Progenitor cell of endocrine pancreas (in vitro differentiated cells): ENCODE measurements around the gene DCUN1D4. TPM values are rescaled to one million over a fixed set of nuclear protein-coding genes. Genes with fewer than 3 reads are reported as not detected.

Source experiments
- DNase-seq: peaks from one replicate; pipeline ENCODE4 v3.0.0; 2021; ENCODE audit warnings: low spot score; ENCODE audit not compliant: unreplicated experiment
- H3K27ac Mint-ChIP-seq: 2 replicates; pipeline ENCODE4 v1.8.0; 2021; ENCODE audit warnings: mild to moderate bottlenecking, moderate library complexity, mixed read lengths
- H3K27me3 Mint-ChIP-seq: 2 replicates; pipeline ENCODE4 v1.8.0; 2021; ENCODE audit warnings: mixed read lengths
- H3K36me3 Mint-ChIP-seq: 2 replicates; pipeline ENCODE4 v1.8.0; 2022; ENCODE audit warnings: mixed read lengths; ENCODE audit not compliant: insufficient read depth
- H3K4me1 Mint-ChIP-seq: 2 replicates; pipeline ENCODE4 v1.8.0; 2021; ENCODE audit warnings: low read depth, mixed read lengths
- H3K4me3 Mint-ChIP-seq: 2 replicates; pipeline ENCODE4 v1.8.0; 2021; ENCODE audit warnings: low read depth, mild to moderate bottlenecking, moderate library complexity, mixed read lengths
- H3K9me3 Mint-ChIP-seq: 2 replicates; pipeline ENCODE4 v1.8.0; 2021; ENCODE audit warnings: low read depth, mixed read lengths
- CTCF ChIP-seq: fragments of 200-600 bp; sonication (generic); IDR thresholded peaks from one replicate; pipeline ENCODE4 v1.5.0; 2021; ENCODE audit warnings: antibody characterized with exemption, mild to moderate bottlenecking; ENCODE audit not compliant: unreplicated experiment
- total RNA-seq: library from RNA; stranded (reverse); gene quantifications from 2 replicates; pipeline ENCODE4 v1.2.1, GENCODE V29; 2021

Gene DCUN1D4
- total RNA-seq, 1 donor from 2014 or later = 69.8 TPM

GRCh38 chr4:51833236-51833635 lies 9.7 kb upstream of the DCUN1D4 start:
- Mint-ChIP-seq H3K36me3 (no peaks in the 10 kb centered on the region), H3K9me3 (no peaks in the 10 kb centered on the region), H3K27me3 (peaks cover 8% of the 10 kb centered on the region), H3K4me1 (no peaks in the 10 kb centered on the region), H3K4me3 (no peak overlapping the region), H3K27ac (no peak overlapping the region)
- DNase-seq = no peak
- no peak for TF ChIP-seq CTCF

GRCh38 chr4:51835079-51835478 lies 7.9 kb upstream of the DCUN1D4 start:
- no peaks in the 10 kb centered on the region for H3K36me3 Mint-ChIP-seq
- H3K27me3 Mint-ChIP-seq = peaks cover 14% of the 10 kb centered on the region
- no peak for DNase-seq
- H3K27ac Mint-ChIP-seq = no peak overlapping the region
- H3K4me3 Mint-ChIP-seq = no peak overlapping the region
- no peak for TF ChIP-seq CTCF
- no peaks in the 10 kb centered on the region for H3K4me1 Mint-ChIP-seq
- no peaks in the 10 kb centered on the region for H3K9me3 Mint-ChIP-seq

- Mint-ChIP-seq H3K4me3 (no peak overlapping the region), H3K9me3 (no peaks in the 10 kb centered on the region), H3K4me1 (no peaks in the 10 kb centered on the region), H3K27ac (no peak overlapping the region), H3K36me3 (no peaks in the 10 kb centered on the region), H3K27me3 (peaks cover 16% of the 10 kb centered on the region)
- TF ChIP-seq CTCF = no peak
- DNase-seq = no peak
Measured at GRCh38 chr4:51835855-51836254, 7.1 kb upstream of the DCUN1D4 start.

GRCh38 chr4:51836549-51836948 lies 6.4 kb upstream of the DCUN1D4 start:
- peaks cover 13% of the 10 kb centered on the region for H3K27me3 Mint-ChIP-seq
- TF ChIP-seq CTCF = no peak
- no peak for DNase-seq

GRCh38 chr4:51840781-51841180 lies 2.2 kb upstream of the DCUN1D4 start:
- Mint-ChIP-seq H3K27me3 (peaks cover 13% of the 10 kb centered on the region), H3K4me3 (no peak overlapping the region), H3K36me3 (no peaks in the 10 kb centered on the region), H3K4me1 (peaks cover 8% of the 10 kb centered on the region), H3K9me3 (no peaks in the 10 kb centered on the region), H3K27ac (no peak overlapping the region)
- no peak for DNase-seq
- TF ChIP-seq CTCF = no peak

More at GRCh38 chr4:51836549-51836948, 6.4 kb upstream of the DCUN1D4 start:
- Mint-ChIP-seq H3K4me1 (no peaks in the 10 kb centered on the region), H3K36me3 (no peaks in the 10 kb centered on the region), H3K4me3 (no peak overlapping the region), H3K27ac (peak overlapping the region; percentile 33), H3K9me3 (no peaks in the 10 kb centered on the region)
